HepG2 (cell line): ENCODE measurements around the gene RABL6. TPM values are rescaled to one million over a fixed set of nuclear protein-coding genes. Genes with fewer than 3 reads are reported as not detected.

Source experiments
- AGO1 ChIP-seq: fragments of 200-400 bp; formaldehyde crosslinking; IDR thresholded peaks from 2 replicates; pipeline ENCODE4 v1.6.1; 2017; ENCODE audit warnings: mild to moderate bottlenecking, low read depth, low read length, moderate library complexity; ENCODE audit not compliant: poor library complexity, severe bottlenecking
- CBX2 ChIP-seq, 2 experiments: fragments of 200-600 bp in 1 of 2; sonication (generic); formaldehyde crosslinking in 1 of 2; IDR thresholded peaks; 2 replicates each; pipeline versions ENCODE4 v1.7.0 to v1.8.1; 2018 to 2022; ENCODE audit warnings: low read depth in 2 of 2, low read length in 1 of 2, mild to moderate bottlenecking in 1 of 2, missing genetic modification reagents in 1 of 2
- CHD2 ChIP-seq: IDR thresholded peaks from 2 replicates; pipeline ENCODE4 v1.6.1; 2011; ENCODE audit warnings: low read depth, low read length, improper control_type of control experiment
- CREB1 ChIP-seq, 2 experiments: fragments of 450-650 bp in 1 of 2; IDR thresholded peaks; 2 replicates each; pipeline ENCODE4 v1.6.1; 2016 to 2017; ENCODE audit warnings: control low read depth in 1 of 2, mild to moderate bottlenecking in 1 of 2, missing compliant biosample characterization in 1 of 2, missing genetic modification characterization in 1 of 2
- ELF3 ChIP-seq: IDR thresholded peaks from 2 replicates; pipeline ENCODE4 v1.6.1; 2016; ENCODE audit warnings: missing genetic modification reagents, missing compliant biosample characterization
- FIP1L1 ChIP-seq: fragments of 200-400 bp; formaldehyde crosslinking; IDR thresholded peaks from 2 replicates; pipeline ENCODE4 v1.6.1; 2018; ENCODE audit warnings: low read depth, mild to moderate bottlenecking, low read length, moderate library complexity, borderline replicate concordance; ENCODE audit not compliant: insufficient read depth
- KLF13 ChIP-seq: sonication (generic); formaldehyde crosslinking; IDR thresholded peaks from 2 replicates; pipeline ENCODE4 v1.4.0; 2020; ENCODE audit warnings: mild to moderate bottlenecking, missing genetic modification reagents
- KMT2A ChIP-seq: sonication (generic); formaldehyde crosslinking; IDR thresholded peaks from 2 replicates; pipeline ENCODE4 v1.4.0; 2020; ENCODE audit warnings: missing genetic modification reagents
- POLR2AphosphoS5 ChIP-seq: IDR thresholded peaks from 2 replicates; pipeline ENCODE4 v1.6.1; 2012; ENCODE audit warnings: low read depth, low read length
- REL ChIP-seq: sonication (generic); formaldehyde crosslinking; conservative IDR thresholded peaks from 2 replicates; pipeline ENCODE4 v1.8.0; 2022; ENCODE audit warnings: mild to moderate bottlenecking, missing genetic modification reagents, moderate library complexity
- REXO4 ChIP-seq: sonication (generic); formaldehyde crosslinking; IDR thresholded peaks from 2 replicates; pipeline ENCODE4 v1.8.0; 2022; ENCODE audit warnings: missing genetic modification reagents, mild to moderate bottlenecking, borderline replicate concordance
- RXRB ChIP-seq: IDR thresholded peaks from 2 replicates; pipeline ENCODE4 v1.6.1; 2016; ENCODE audit warnings: borderline replicate concordance, missing genetic modification reagents, missing compliant biosample characterization
- SP4 ChIP-seq: sonication (generic); formaldehyde crosslinking; IDR thresholded peaks from 2 replicates; pipeline ENCODE4 v1.8.1; 2023; ENCODE audit warnings: mild to moderate bottlenecking, missing genetic modification reagents
- U2AF2 ChIP-seq: fragments of 200-400 bp; formaldehyde crosslinking; IDR thresholded peaks from 2 replicates; pipeline ENCODE4 v1.6.1; 2017; ENCODE audit warnings: low read depth, mild to moderate bottlenecking, low read length
- ZBTB10 ChIP-seq: sonication (generic); formaldehyde crosslinking; IDR thresholded peaks from 2 replicates; pipeline ENCODE4 v1.4.0; 2020; ENCODE audit warnings: missing genetic modification reagents, borderline replicate concordance
- ZBTB43 ChIP-seq: sonication (generic); formaldehyde crosslinking; conservative IDR thresholded peaks from 2 replicates; pipeline ENCODE4 v1.4.0; 2020; ENCODE audit warnings: missing genetic modification reagents
- ZC3H13 ChIP-seq: sonication (generic); formaldehyde crosslinking; IDR thresholded peaks from 2 replicates; pipeline ENCODE4 v1.8.1; 2023; ENCODE audit warnings: mild to moderate bottlenecking, missing genetic modification reagents, moderate library complexity
- ZNF225 ChIP-seq: sonication (generic); formaldehyde crosslinking; IDR thresholded peaks from 2 replicates; pipeline ENCODE4 v1.4.0; 2020; ENCODE audit warnings: mild to moderate bottlenecking, missing genetic modification reagents
- ZNF335 ChIP-seq: sonication (generic); formaldehyde crosslinking; IDR thresholded peaks from 2 replicates; pipeline ENCODE4 v1.4.0; 2020; ENCODE audit warnings: missing genetic modification reagents
- polyA plus RNA-seq, 8 experiments: library from polyadenylated mRNA; depleted of rRNA in 3 of 8; stranded (reverse) in 7 of 8; unstranded in 1 of 8; fragments of >200 nt; fragmentation: Illumina TruSeq in 4 of 8; extraction: Trizol in 4 of 8; gene quantifications; 2 replicates each; pipeline versions ENCODE4 v1.2.1 to v1.2.3, GENCODE V29; 2011 to 2016; ENCODE audit warnings: low read depth in 4 of 8, missing spikeins in 1 of 8, mixed read lengths in 1 of 8; ENCODE audit not compliant: insufficient read depth in 1 of 8
- total RNA-seq, 5 experiments: library from RNA; depleted of rRNA; stranded (reverse); fragments of >200 nt; fragmentation: Illumina TruSeq; extraction: Trizol; gene quantifications; 2 replicates each; pipeline ENCODE4 v1.2.3, GENCODE V29; 2016; ENCODE audit warnings: low read depth in 1 of 5
- TF ChIP-seq, protein P1 (sequence below): sonication (generic); formaldehyde crosslinking; IDR thresholded peaks from 2 replicates; pipeline ENCODE4 v1.5.1; 2020; ENCODE audit warnings: missing genetic modification reagents, mild to moderate bottlenecking, borderline replicate concordance
- TF ChIP-seq, protein P2 (sequence below): sonication (generic); formaldehyde crosslinking; IDR thresholded peaks from 2 replicates; pipeline ENCODE4 v1.8.0; 2022; ENCODE audit warnings: low read depth, missing genetic modification reagents

The RABL6 gene
- total and polyA plus RNA-seq, 2 of the 13 experiments (the other 11 are each of a cell fraction or from before 2014, with no cell fraction given) = 81.5 to 125 TPM

DNA sequence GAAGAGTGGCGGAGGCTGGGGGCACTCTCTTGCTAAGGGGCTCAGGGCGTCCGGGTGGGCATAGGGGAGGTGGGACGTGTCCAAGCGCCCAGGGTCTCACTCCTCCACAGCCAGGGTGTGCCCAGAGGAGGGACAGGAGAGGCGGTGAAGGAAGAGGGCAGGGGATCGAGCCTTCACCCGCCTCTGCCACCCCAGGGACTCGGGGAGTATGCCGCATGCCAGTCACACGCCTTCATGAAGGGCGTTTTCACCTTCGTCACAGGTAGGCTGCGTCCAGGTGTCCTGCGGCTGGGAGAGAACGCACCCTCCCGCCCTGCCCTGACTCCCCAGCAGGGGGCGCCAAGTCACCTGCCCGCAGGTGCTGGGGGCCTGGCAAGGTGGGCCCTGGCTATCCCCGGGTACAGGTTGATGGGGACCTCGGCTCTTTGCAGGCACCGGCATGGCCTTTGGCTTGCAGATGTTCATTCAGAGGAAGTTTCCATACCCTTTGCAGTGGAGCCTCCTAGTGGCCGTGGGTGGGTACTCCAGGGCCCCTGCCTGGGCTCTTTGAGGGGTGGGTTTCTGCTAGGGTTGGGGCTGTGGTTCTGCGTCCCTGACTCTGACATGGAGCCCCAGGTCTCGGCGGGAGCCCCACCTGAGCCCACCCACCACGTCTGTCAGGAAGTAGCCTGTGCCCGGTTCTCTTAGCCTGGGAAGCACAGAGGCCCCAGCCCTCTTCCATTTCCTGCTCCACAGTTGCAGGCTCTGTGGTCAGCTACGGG is 16.1 kb upstream of the RABL6 start (continued):
- no peak; the same call in 1 of the 2 replicates for TF ChIP-seq ZBTB43
- TF ChIP-seq ZC3H13 (CRISPR knock-in tag) = peak; percentile 1; the same call in 1 of the 2 replicates
- 0 out of 2 replicates have a peak, but pooled peaks have one; percentile 10 for TF ChIP-seq RXRB (CRISPR knock-in tag)
- TF ChIP-seq POLR2AphosphoS5 = no peak; the same call in 1 of the 2 replicates
- no peak for TF ChIP-seq CHD2
- TF ChIP-seq KLF13 (CRISPR knock-in tag) = no peak
- peak; percentile 9; the same call in 1 of the 2 replicates for TF ChIP-seq SP4
- no peak for TF ChIP-seq KMT2A (CRISPR knock-in tag)
- TF ChIP-seq AGO1 = peak; percentile 62
- TF ChIP-seq U2AF2 = no peak
- TF ChIP-seq, protein P1, sequence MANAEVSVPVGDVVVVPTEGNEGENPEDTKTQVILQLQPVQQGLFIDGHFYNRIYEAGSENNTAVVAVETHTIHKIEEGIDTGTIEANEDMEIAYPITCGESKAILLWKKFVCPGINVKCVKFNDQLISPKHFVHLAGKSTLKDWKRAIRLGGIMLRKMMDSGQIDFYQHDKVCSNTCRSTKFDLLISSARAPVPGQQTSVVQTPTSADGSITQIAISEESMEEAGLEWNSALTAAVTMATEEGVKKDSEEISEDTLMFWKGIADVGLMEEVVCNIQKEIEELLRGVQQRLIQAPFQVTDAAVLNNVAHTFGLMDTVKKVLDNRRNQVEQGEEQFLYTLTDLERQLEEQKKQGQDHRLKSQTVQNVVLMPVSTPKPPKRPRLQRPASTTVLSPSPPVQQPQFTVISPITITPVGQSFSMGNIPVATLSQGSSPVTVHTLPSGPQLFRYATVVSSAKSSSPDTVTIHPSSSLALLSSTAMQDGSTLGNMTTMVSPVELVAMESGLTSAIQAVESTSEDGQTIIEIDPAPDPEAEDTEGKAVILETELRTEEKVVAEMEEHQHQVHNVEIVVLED (CRISPR knock-in tag) = no peak; the same call in 1 of the 2 replicates
- TF ChIP-seq CREB1 (IDR thresholded peaks at IDR 0.05) = no peak
- no peak for TF ChIP-seq CREB1 (CRISPR knock-in tag; IDR thresholded peaks at IDR 0.05)
- no peak for TF ChIP-seq ZBTB10 (CRISPR knock-in tag)
- 0 out of 2 replicates have a peak, but pooled peaks have one; percentile 7 for TF ChIP-seq ZNF225 (CRISPR knock-in tag)
- no peak for TF ChIP-seq REXO4 (CRISPR knock-in tag)
- 0 out of 2 replicates have a peak, but pooled peaks have one; percentile 17 for TF ChIP-seq REL
- no peak for TF ChIP-seq CBX2 (IDR thresholded peaks at IDR 0.05; ENCODE audit: low read depth, low read length)
- TF ChIP-seq CBX2 (CRISPR knock-in tag; IDR thresholded peaks at IDR 0.05; ENCODE audit: low read depth) = no peak
- TF ChIP-seq ZNF335 = peak; percentile 25; the same call in 1 of the 2 replicates
- TF ChIP-seq, protein P2, sequence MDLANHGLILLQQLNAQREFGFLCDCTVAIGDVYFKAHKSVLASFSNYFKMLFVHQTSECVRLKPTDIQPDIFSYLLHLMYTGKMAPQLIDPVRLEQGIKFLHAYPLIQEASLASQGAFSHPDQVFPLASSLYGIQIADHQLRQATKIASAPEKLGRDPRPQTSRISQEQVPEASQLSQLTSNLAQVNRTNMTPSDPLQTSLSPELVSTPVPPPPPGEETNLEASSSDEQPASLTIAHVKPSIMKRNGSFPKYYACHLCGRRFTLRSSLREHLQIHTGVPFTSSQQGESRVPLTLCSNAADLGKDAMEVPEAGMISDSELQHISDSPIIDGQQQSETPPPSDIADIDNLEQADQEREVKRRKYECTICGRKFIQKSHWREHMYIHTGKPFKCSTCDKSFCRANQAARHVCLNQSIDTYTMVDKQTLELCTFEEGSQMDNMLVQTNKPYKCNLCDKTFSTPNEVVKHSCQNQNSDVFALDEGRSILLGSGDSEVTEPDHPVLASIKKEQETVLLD = no peak; the same call in 1 of the 2 replicates
- TF ChIP-seq FIP1L1 = no peak
- no peak for TF ChIP-seq ELF3 (CRISPR knock-in tag)
